Fibroblast of upper back skin (primary cell): ENCODE data around the gene KY.
A peak's percentile ranks its signal among the peaks of the same experiment; 100 is the strongest.
"Not testable (repeated sequence)": the region's sequence is repeated elsewhere in the genome, so short reads cannot be mapped to it uniquely, and the experiment has no call there.

ENCODE experiments used
- DNase-seq: peaks from one replicate; pipeline ENCODE4 v3.0.0-alpha.2; 2013

The KY gene

GRCh38 chr3:134600206-134600605, 50.6 kb downstream of the KY start:
- peak; percentile 13 for DNase-seq

- DNase-seq, result no peak
These were observed 51.9 kb downstream of the KY start for GRCh38 chr3:134598763-134599545.

- peak; percentile 29 for DNase-seq
These were observed 53.3 kb downstream of the KY start for GRCh38 chr3:134597390-134597970.

- DNase-seq, result not testable (repeated sequence)
These were observed 55.8 kb downstream of the KY start for GRCh38 chr3:134594986-134595385.

- DNase-seq, result no peak
These were observed 56.5 kb downstream of the KY start for GRCh38 chr3:134594331-134594741.

GRCh38 chr3:134592806-134593205, 58.0 kb downstream of the KY start:
- DNase-seq, result no peak

- peak; percentile 3 for DNase-seq
These were observed 60.1 kb downstream of the KY start for GRCh38 chr3:134590766-134591165.

GRCh38 chr3:134579141-134579665, 71.6 kb downstream of the KY start:
- no peak for DNase-seq

- DNase-seq, result no peak
These were observed 74.0 kb downstream of the KY start for GRCh38 chr3:134576831-134577230.

GRCh38 chr3:134576426-134576825, 74.4 kb downstream of the KY start:
- DNase-seq, result no peak

GRCh38 chr3:134569899-134570298, 80.9 kb downstream of the KY start:
- not testable (repeated sequence) for DNase-seq

GRCh38 chr3:134568790-134569189, 82.0 kb downstream of the KY start:
- DNase-seq, result no peak

GRCh38 chr3:134567605-134568004, 83.2 kb downstream of the KY start:
- no peak for DNase-seq

- DNase-seq, result no peak
These were observed 85.8 kb downstream of the KY start for GRCh38 chr3:134564991-134565390.

- no peak for DNase-seq
These were observed 87.2 kb downstream of the KY start for GRCh38 chr3:134563601-134564000.

GRCh38 chr3:134562055-134562454, 88.8 kb downstream of the KY start:
- DNase-seq, result no peak

- DNase-seq, result no peak
These were observed 91.2 kb downstream of the KY start for GRCh38 chr3:134559591-134559990.
